Ishikawa (cell line): ENCODE measurements around the gene ACE.

ENCODE experiments used
- CREB1 ChIP-seq: IDR thresholded peaks from 2 replicates; pipeline ENCODE4 v1.6.1; 2012; ENCODE audit warnings: low read depth
- EGR1 ChIP-seq: IDR thresholded peaks from 2 replicates; pipeline ENCODE4 v1.6.1; 2012
- EP300 ChIP-seq: IDR thresholded peaks from 2 replicates; pipeline ENCODE4 v1.6.1; 2012; ENCODE audit warnings: borderline replicate concordance
- MAX ChIP-seq: IDR thresholded peaks from 2 replicates; pipeline ENCODE4 v1.6.1; 2012
- NFIC ChIP-seq: IDR thresholded peaks from 2 replicates; pipeline ENCODE4 v1.6.1; 2012
- TCF12 ChIP-seq: IDR thresholded peaks from 2 replicates; pipeline ENCODE4 v1.6.1; 2012; ENCODE audit warnings: low read depth
- TEAD4 ChIP-seq: IDR thresholded peaks from 2 replicates; pipeline ENCODE4 v1.6.1; 2012
- YY1 ChIP-seq: IDR thresholded peaks from 2 replicates; pipeline ENCODE4 v1.6.1; 2012; ENCODE audit warnings: low read depth
- TF ChIP-seq, protein P1 (sequence below): IDR thresholded peaks from 2 replicates; pipeline ENCODE4 v1.6.1; 2012; ENCODE audit warnings: low read depth, mild to moderate bottlenecking

- no peak for TF ChIP-seq NFIC
- no peak for TF ChIP-seq TCF12
- TF ChIP-seq, protein P1, sequence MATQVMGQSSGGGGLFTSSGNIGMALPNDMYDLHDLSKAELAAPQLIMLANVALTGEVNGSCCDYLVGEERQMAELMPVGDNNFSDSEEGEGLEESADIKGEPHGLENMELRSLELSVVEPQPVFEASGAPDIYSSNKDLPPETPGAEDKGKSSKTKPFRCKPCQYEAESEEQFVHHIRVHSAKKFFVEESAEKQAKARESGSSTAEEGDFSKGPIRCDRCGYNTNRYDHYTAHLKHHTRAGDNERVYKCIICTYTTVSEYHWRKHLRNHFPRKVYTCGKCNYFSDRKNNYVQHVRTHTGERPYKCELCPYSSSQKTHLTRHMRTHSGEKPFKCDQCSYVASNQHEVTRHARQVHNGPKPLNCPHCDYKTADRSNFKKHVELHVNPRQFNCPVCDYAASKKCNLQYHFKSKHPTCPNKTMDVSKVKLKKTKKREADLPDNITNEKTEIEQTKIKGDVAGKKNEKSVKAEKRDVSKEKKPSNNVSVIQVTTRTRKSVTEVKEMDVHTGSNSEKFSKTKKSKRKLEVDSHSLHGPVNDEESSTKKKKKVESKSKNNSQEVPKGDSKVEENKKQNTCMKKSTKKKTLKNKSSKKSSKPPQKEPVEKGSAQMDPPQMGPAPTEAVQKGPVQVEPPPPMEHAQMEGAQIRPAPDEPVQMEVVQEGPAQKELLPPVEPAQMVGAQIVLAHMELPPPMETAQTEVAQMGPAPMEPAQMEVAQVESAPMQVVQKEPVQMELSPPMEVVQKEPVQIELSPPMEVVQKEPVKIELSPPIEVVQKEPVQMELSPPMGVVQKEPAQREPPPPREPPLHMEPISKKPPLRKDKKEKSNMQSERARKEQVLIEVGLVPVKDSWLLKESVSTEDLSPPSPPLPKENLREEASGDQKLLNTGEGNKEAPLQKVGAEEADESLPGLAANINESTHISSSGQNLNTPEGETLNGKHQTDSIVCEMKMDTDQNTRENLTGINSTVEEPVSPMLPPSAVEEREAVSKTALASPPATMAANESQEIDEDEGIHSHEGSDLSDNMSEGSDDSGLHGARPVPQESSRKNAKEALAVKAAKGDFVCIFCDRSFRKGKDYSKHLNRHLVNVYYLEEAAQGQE = no peak
- no peak for TF ChIP-seq TEAD4
- TF ChIP-seq EGR1 = no peak
- no peak for TF ChIP-seq YY1
- no peak for TF ChIP-seq EP300
- TF ChIP-seq CREB1 = no peak
- TF ChIP-seq MAX = no peak
Measured at GRCh38 chr17:63430223-63430622, 46.6 kb upstream of the ACE start.
